GM10266 (cell line): ENCODE measurements around the gene MEAK7.

Source experiments
- DNase-seq: peaks from one replicate; pipeline ENCODE4 v3.0.0; 2012; ENCODE audit errors: extremely low spot score
- TF ChIP-seq, protein P1 (sequence below): IDR thresholded peaks from 2 replicates; pipeline ENCODE4 v1.5.1; 2012; ENCODE audit warnings: mild to moderate bottlenecking, low read depth; ENCODE audit not compliant: control insufficient read depth, insufficient read depth; ENCODE audit errors: missing control alignments

The MEAK7 gene

DNA sequence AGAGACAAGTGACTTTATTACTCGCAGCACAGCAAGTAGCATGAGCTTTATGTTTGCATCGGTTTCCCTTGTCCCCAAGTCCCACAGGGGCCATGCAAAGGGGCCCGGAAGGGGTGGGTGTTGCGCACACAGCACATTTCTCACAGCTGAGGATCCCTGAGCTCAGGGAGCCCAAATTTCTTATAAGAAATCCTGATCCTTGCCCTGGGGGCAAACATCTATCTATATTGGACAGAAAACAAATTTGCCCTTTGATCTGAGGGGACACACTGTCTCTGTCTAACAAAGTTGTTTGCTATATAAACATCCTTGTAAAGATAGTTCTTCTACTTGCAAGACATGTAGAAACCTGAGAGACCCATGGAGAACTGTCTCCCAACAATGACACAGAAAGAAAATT lies 35.7 kb upstream of the MEAK7 start:
- TF ChIP-seq, protein P1, sequence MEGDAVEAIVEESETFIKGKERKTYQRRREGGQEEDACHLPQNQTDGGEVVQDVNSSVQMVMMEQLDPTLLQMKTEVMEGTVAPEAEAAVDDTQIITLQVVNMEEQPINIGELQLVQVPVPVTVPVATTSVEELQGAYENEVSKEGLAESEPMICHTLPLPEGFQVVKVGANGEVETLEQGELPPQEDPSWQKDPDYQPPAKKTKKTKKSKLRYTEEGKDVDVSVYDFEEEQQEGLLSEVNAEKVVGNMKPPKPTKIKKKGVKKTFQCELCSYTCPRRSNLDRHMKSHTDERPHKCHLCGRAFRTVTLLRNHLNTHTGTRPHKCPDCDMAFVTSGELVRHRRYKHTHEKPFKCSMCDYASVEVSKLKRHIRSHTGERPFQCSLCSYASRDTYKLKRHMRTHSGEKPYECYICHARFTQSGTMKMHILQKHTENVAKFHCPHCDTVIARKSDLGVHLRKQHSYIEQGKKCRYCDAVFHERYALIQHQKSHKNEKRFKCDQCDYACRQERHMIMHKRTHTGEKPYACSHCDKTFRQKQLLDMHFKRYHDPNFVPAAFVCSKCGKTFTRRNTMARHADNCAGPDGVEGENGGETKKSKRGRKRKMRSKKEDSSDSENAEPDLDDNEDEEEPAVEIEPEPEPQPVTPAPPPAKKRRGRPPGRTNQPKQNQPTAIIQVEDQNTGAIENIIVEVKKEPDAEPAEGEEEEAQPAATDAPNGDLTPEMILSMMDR = no peak

DNA sequence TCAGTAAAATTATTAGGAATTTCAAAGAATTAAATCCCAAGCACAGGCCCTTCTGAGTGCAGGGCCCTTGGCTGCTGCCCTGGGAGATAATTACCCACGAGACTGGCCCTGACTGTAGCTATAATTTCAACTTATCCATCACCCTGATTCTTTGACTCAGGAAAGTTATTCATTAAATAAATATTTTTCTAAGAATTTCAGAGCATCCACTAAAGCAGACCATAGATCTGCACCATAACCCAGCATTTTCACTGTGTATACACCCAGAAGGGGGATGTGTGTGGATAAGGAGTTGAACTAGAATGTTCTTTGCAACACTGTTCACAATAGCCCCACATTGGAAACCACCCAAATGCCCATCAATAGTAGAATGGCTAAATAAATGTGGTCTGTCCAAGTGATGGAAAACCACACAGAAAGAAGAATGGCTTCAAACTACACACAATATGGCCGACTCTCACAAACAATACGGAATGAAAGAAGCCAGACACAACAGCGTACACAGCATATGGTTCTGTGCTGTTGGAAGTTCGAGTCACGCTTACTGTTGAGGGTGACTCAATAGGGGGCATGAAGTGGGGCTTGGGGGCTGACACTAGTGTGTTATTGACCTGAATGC lies 33.9 kb upstream of the MEAK7 start:
- DNase-seq = no peak
- TF ChIP-seq, protein P1 = no peak

More for the DNA sequence above, 35.7 kb upstream of the MEAK7 start:
- DNase-seq = no peak

DNA sequence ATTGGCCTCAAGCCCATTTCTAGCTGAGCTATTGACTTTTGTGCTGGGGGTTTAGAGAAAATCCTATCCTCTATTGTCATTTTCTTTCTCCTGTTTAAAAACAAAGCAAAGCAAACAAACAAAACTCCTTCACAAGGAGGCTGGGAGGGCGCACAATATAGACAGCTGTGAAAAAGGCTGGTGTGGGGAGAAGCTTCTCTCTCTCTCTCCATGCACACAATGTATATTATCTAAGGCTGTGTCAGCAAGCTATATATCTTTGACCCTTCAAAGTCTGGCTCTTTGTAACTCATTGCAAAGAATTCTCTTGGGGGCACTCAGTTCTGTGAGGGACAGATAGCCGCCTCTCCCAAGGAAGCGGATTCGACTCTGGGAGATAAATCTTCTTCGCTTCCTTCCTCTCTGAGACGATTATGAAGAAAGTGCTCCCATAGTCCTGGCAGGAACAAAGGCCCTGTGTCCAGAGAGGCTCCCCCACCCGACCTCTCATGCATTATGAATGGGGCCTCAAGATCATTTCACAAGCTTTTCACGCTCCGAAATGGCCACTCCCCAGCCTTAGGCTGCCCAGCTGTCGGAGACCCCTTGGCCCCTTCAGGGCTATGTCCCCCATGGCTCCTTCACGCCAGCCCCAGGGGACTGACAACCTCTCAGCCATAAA lies 33.2 kb upstream of the MEAK7 start:
- TF ChIP-seq, protein P1 = no peak
- DNase-seq = no peak

DNA sequence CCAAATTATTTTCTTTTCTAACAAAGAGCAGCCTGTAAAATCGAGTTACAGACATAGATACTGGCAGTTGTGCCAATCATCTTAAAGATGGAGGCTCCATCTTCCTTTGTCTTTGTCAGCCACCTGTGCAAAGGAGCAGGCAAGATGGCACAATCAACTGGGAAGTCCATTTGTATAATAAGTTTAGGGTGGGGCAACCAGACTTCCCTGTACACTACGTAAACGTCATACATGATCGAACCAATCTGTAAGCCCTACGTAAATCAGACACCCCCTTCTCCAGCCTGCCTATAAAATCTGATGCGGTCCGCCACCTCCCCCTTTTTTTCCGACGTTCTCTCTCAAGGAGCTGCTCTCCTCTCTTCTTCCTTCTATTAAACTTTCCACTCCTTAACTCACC lies 31.4 kb upstream of the MEAK7 start:
- no peak for DNase-seq
- TF ChIP-seq, protein P1 = no peak

DNA sequence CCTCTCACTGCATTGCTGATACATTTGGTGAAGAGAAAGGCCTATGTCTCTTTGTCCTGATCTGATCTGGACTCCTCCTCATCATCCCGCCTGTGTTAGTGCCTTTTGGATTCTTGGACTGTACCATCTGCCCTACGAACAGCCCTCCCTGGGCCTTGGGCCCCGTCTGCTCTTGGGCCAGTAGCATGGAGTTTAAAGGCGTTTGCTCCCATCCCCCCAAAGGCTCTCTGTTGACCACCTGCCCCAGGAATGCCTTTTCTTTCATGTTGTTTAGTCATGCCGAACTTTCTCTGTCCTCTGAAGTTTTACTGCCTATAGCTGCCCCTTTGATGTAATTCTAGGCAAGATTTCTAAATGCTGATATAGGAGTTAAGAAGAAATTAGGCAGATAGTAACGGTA lies 30.9 kb upstream of the MEAK7 start:
- TF ChIP-seq, protein P1 = no peak
- DNase-seq = no peak

DNA sequence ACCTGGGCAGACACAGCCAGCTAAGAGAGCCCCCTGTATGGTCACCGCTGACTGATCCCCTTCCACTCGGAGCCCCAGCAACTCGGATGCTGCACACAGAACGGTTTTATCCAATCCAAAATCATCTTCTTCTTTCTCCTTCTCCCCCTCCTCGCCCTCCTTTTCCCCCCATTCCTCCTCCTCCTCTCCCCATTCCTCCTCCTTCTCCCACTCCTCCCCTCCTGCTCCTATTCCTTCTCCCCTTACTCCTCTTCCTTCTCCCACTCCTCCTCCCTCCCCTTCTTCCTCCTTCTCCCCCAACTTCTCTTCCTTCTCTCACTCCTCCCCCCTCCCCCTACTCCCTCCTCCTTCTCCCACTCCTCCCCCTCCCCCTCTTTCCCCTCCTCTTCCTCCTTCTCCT lies 30.4 kb upstream of the MEAK7 start:
- DNase-seq = no peak
- TF ChIP-seq, protein P1 = no peak

GRCh38 chr16:84532855-84533486 lies 28.5 kb upstream of the MEAK7 start:
- DNase-seq = no peak

More at GRCh38 chr16:84532855-84533486, 28.5 kb upstream of the MEAK7 start:
- TF ChIP-seq, protein P1 = no peak
